H7 (cell line): Measurements from ENCODE around the gene RGMA. TPM values are rescaled to one million over a fixed set of nuclear protein-coding genes. Genes with fewer than 3 reads are reported as not detected.
"Not testable (repeated sequence)": the region's sequence is repeated elsewhere in the genome, so short reads cannot be mapped to it uniquely, and the experiment has no call there.

Experiments used
- DNase-seq: peaks from one replicate; pipeline ENCODE4 v3.0.0; 2012
- H3K27me3 ChIP-seq: 2 replicates; pipeline ENCODE4 v1.6.0; 2011; ENCODE audit warnings: mild to moderate bottlenecking, low read length; ENCODE audit not compliant: control insufficient read depth, insufficient read depth
- H3K36me3 ChIP-seq: replicated peaks from 2 replicates; pipeline ENCODE4 v1.5.1; 2011; ENCODE audit warnings: low read length; ENCODE audit not compliant: control insufficient read depth, insufficient read depth
- H3K4me3 ChIP-seq: 2 replicates; pipeline ENCODE4 v1.5.1; 2011; ENCODE audit warnings: low read depth, mild to moderate bottlenecking, control low read depth, low read length, moderate library complexity; ENCODE audit not compliant: insufficient read depth
- total RNA-seq: library from RNA; depleted of rRNA; stranded (reverse); fragments of >200 nt; shearing (Covaris generic); gene quantifications from 2 replicates; pipeline ENCODE4 v1.2.3, GENCODE V29; 2014

RGMA gene
- total RNA-seq, 1 experiment from 2014 or later, result 32.6 TPM

- H3K36me3 ChIP-seq, DNase-seq, H3K4me3 ChIP-seq, H3K27me3 ChIP-seq: not testable (repeated sequence)
Observed at GRCh38 chr15:93032515-93033206, 56.4 kb downstream of the RGMA start.

GRCh38 chr15:93031557-93032384 is 57.2 kb downstream of the RGMA start:
- H3K4me3 ChIP-seq, DNase-seq, H3K27me3 ChIP-seq, H3K36me3 ChIP-seq: not testable (repeated sequence)

- DNase-seq, result no peak
- no peak overlapping the region for H3K4me3 ChIP-seq
Observed at GRCh38 chr15:93031103-93031464, 57.9 kb downstream of the RGMA start.

GRCh38 chr15:93030430-93031102 is 58.4 kb downstream of the RGMA start:
- peaks cover 7% of the 10 kb centered on the region for H3K36me3 ChIP-seq
- H3K27me3 ChIP-seq, result no peaks in the 10 kb centered on the region
- no peak overlapping the region for H3K4me3 ChIP-seq
- peak; percentile 94 for DNase-seq

More at GRCh38 chr15:93031103-93031464, 57.9 kb downstream of the RGMA start:
- Histone ChIP-seq H3K27me3 (no peaks in the 10 kb centered on the region), H3K36me3 (peaks cover 4% of the 10 kb centered on the region)

- peak; percentile 67 for DNase-seq
- peaks cover 13% of the 10 kb centered on the region for H3K36me3 ChIP-seq
- no peaks in the 10 kb centered on the region for H3K27me3 ChIP-seq
- H3K4me3 ChIP-seq, result no peak overlapping the region
Observed at GRCh38 chr15:93029836-93030429, 59.1 kb downstream of the RGMA start.

GRCh38 chr15:93029214-93029835 is 59.7 kb downstream of the RGMA start:
- peak; percentile 59 for DNase-seq
- H3K36me3 ChIP-seq, result peaks cover 19% of the 10 kb centered on the region
- H3K27me3 ChIP-seq, result no peaks in the 10 kb centered on the region
- no peak overlapping the region for H3K4me3 ChIP-seq

- DNase-seq, result peak; percentile 64
Observed at GRCh38 chr15:93028632-93029213, 60.3 kb downstream of the RGMA start.

GRCh38 chr15:93028111-93028631 is 60.8 kb downstream of the RGMA start:
- DNase-seq, result peak; percentile 56
- Histone ChIP-seq H3K4me3 (no peak overlapping the region), H3K36me3 (peaks cover 23% of the 10 kb centered on the region), H3K27me3 (no peaks in the 10 kb centered on the region)

More at GRCh38 chr15:93028632-93029213, 60.3 kb downstream of the RGMA start:
- peaks cover 22% of the 10 kb centered on the region for H3K36me3 ChIP-seq
- H3K4me3 ChIP-seq, result no peak overlapping the region
- H3K27me3 ChIP-seq, result no peaks in the 10 kb centered on the region

- DNase-seq, result no peak
- no peak overlapping the region for H3K4me3 ChIP-seq
- H3K36me3 ChIP-seq, result peaks cover 26% of the 10 kb centered on the region
- no peaks in the 10 kb centered on the region for H3K27me3 ChIP-seq
Observed at GRCh38 chr15:93027413-93027812, 61.6 kb downstream of the RGMA start.

- H3K36me3 ChIP-seq, result peaks cover 31% of the 10 kb centered on the region
- DNase-seq, result no peak
Observed at GRCh38 chr15:93026380-93026817, 62.6 kb downstream of the RGMA start.

GRCh38 chr15:93025625-93025982 is 63.4 kb downstream of the RGMA start:
- Histone ChIP-seq H3K27me3 (no peaks in the 10 kb centered on the region), H3K4me3 (no peak overlapping the region), H3K36me3 (peaks cover 32% of the 10 kb centered on the region)
- no peak for DNase-seq

More at GRCh38 chr15:93026380-93026817, 62.6 kb downstream of the RGMA start:
- no peaks in the 10 kb centered on the region for H3K27me3 ChIP-seq
- H3K4me3 ChIP-seq, result no peak overlapping the region

GRCh38 chr15:93024716-93025624 is 64.0 kb downstream of the RGMA start:
- peaks cover 38% of the 10 kb centered on the region for H3K36me3 ChIP-seq
- H3K27me3 ChIP-seq, result no peaks in the 10 kb centered on the region
- H3K4me3 ChIP-seq, result no peak overlapping the region
- DNase-seq, result no peak

- DNase-seq, result no peak
- peaks cover 39% of the 10 kb centered on the region for H3K36me3 ChIP-seq
- H3K27me3 ChIP-seq, result no peaks in the 10 kb centered on the region
- no peak overlapping the region for H3K4me3 ChIP-seq
Observed at GRCh38 chr15:93024293-93024692, 64.7 kb downstream of the RGMA start.
